Caco-2 (cell line): Measurements from ENCODE around the gene JPH2. TPM values are rescaled to one million over a fixed set of nuclear protein-coding genes. Genes with fewer than 3 reads are reported as not detected.

Experiments used
- BruUV-seq: library from RNA; stranded (reverse); fragments of 400-500 nt; replicated peaks from 2 replicates; lab custom pipeline; 2021; lab: Mats Ljungman, UMichigan
- CTCF ChIA-PET: fragments of 300-600 bp; sonication (Branson Sonifier 250); formaldehyde crosslinking; loops from one replicate; lab custom pipeline; 2022; ENCODE audit warnings: antibody characterized with exemption; lab: Charles Lee
- POLR2A ChIA-PET: fragments of 300-600 bp; sonication (Branson Sonifier 250); formaldehyde crosslinking; loops from one replicate; lab custom pipeline; 2022; ENCODE audit warnings: antibody characterized with exemption; lab: Charles Lee
- DNase-seq, 2 experiments: peaks; one replicate each; pipeline versions ENCODE4 v3.0.0 to v3.0.0-alpha.2; 2020 to 2022
- H3K27me3 ChIP-seq: replicated peaks from 2 replicates; pipeline ENCODE4 v1.6.0; 2011; ENCODE audit warnings: low read length; ENCODE audit not compliant: control insufficient read depth, insufficient read depth
- H3K36me3 ChIP-seq: 2 replicates; pipeline ENCODE4 v1.5.1; 2011; ENCODE audit warnings: low read length; ENCODE audit not compliant: control insufficient read depth, insufficient read depth
- H3K4me1 ChIP-seq: fragments of 250-450 bp; sonication (Bioruptor Pico); 2 replicates; pipeline ENCODE4 v1.5.1; 2020; ENCODE audit warnings: mild to moderate bottlenecking
- H3K4me3 ChIP-seq: 2 replicates; pipeline ENCODE4 v1.5.1; 2011; ENCODE audit warnings: low read depth, mild to moderate bottlenecking, control low read depth, low read length
- H3K9me3 ChIP-seq: fragments of 250-450 bp; sonication (Bioruptor Pico); 2 replicates; pipeline ENCODE4 v1.5.1; 2020; ENCODE audit warnings: mild to moderate bottlenecking, moderate library complexity
- H3K27ac Mint-ChIP-seq: one replicate; pipeline ENCODE4 v1.8.0; 2022; ENCODE audit warnings: mixed read lengths; ENCODE audit not compliant: unreplicated experiment
- H3K27me3 Mint-ChIP-seq: one replicate; pipeline ENCODE4 v1.8.0; 2022; ENCODE audit warnings: mixed read lengths; ENCODE audit not compliant: insufficient read depth, unreplicated experiment
- H3K36me3 Mint-ChIP-seq: one replicate; pipeline ENCODE4 v1.8.0; 2022; ENCODE audit warnings: mild to moderate bottlenecking, mixed read lengths; ENCODE audit not compliant: insufficient read depth, unreplicated experiment
- H3K4me1 Mint-ChIP-seq: one replicate; pipeline ENCODE4 v1.8.0; 2022; ENCODE audit warnings: low read depth, mixed read lengths; ENCODE audit not compliant: unreplicated experiment
- H3K4me3 Mint-ChIP-seq: one replicate; pipeline ENCODE4 v1.8.0; 2022; ENCODE audit warnings: mild to moderate bottlenecking, moderate library complexity, mixed read lengths; ENCODE audit not compliant: unreplicated experiment
- H3K9me3 Mint-ChIP-seq: one replicate; pipeline ENCODE4 v1.8.0; 2022; ENCODE audit warnings: mixed read lengths; ENCODE audit not compliant: unreplicated experiment
- intact Hi-C: fragments of 100-400 bp; cut with micrococcal nuclease; formaldehyde crosslinking; loops from one replicate; pipeline ENCODE4 v1.10.0; 2022; ENCODE audit not compliant: unreplicated experiment
- total RNA-seq: library from RNA; stranded (reverse); gene quantifications from 2 replicates; pipeline ENCODE4 v1.2.3, GENCODE V29; 2022
- TF ChIP-seq, protein P1 (sequence below), 2 experiments: fragments of 200-600 bp in 1 of 2; IDR thresholded peaks; 1 replicate in 1 of 2; 2 replicates in 1 of 2; pipeline versions ENCODE4 v1.5.1 to v1.8.0; 2011 to 2022; ENCODE audit warnings: antibody characterized with exemption in 1 of 2, control low read depth in 1 of 2, inconsistent platforms in 1 of 2, low read depth in 1 of 2, low read length in 1 of 2, mild to moderate bottlenecking in 1 of 2, moderate library complexity in 1 of 2; ENCODE audit not compliant: insufficient read depth in 1 of 2, severe bottlenecking in 1 of 2, unreplicated experiment in 1 of 2

JPH2 gene
- total RNA-seq, 1 experiment from 2014 or later = 10.5 TPM

DNA sequence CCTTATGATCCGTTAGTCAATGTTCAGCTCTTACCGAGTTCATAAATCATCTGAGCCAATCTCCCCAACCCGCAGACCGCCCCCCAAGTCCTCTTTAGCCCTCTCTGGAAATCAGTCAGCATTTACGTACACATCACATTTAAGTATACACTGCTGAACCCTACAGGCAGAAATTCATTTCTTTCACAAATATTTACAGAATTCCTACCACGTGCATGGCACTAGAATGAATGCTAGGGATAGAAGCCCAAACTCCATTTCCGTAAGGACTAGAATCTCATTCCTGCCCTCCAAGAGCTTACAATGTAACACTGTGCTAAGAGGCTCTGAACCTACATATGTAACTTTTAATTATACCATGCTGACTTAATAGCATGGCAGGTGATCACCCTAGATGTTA is 21.8 kb upstream of the JPH2 start:
- Mint-ChIP-seq H3K9me3 (no peaks in the 10 kb centered on the region), H3K4me3 (peak overlapping the region; percentile 95), H3K36me3 (peaks cover 73% of the 10 kb centered on the region), H3K4me1 (peaks cover 30% of the 10 kb centered on the region), H3K27me3 (no peaks in the 10 kb centered on the region), H3K27ac (peak overlapping the region; percentile 96)
- H3K9me3 ChIP-seq = no peaks in the 10 kb centered on the region
- ChIA-PET POLR2A (interaction anchor here (0.8 kb wide), 1 partner anchor 20 kb away, joined by 5 read pairs; no protein-coding TSS in a partner anchor), CTCF (interaction anchor here (0.6 to 2.4 kb wide), 4 partner anchors 13 to 263 kb away, joined by 6 to 14 read pairs (median 10); no protein-coding TSS in a partner anchor)
- intact Hi-C loops = no loop called here
- H3K27me3 ChIP-seq = no peaks in the 10 kb centered on the region
- peak in 1 of 2 experiments; percentile 51 for DNase-seq
- peaks cover 6% of the 10 kb centered on the region for H3K36me3 ChIP-seq
- TF ChIP-seq, protein P1, sequence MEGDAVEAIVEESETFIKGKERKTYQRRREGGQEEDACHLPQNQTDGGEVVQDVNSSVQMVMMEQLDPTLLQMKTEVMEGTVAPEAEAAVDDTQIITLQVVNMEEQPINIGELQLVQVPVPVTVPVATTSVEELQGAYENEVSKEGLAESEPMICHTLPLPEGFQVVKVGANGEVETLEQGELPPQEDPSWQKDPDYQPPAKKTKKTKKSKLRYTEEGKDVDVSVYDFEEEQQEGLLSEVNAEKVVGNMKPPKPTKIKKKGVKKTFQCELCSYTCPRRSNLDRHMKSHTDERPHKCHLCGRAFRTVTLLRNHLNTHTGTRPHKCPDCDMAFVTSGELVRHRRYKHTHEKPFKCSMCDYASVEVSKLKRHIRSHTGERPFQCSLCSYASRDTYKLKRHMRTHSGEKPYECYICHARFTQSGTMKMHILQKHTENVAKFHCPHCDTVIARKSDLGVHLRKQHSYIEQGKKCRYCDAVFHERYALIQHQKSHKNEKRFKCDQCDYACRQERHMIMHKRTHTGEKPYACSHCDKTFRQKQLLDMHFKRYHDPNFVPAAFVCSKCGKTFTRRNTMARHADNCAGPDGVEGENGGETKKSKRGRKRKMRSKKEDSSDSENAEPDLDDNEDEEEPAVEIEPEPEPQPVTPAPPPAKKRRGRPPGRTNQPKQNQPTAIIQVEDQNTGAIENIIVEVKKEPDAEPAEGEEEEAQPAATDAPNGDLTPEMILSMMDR (IDR thresholded peaks at IDR 0.05; ENCODE audit: insufficient read depth in 1 of 2, low read depth in 1 of 2, low read length in 1 of 2, severe bottlenecking in 1 of 2, unreplicated experiment in 1 of 2) = peak in 1 of 2 experiments; percentile 9
- H3K4me1 ChIP-seq = peaks cover 28% of the 10 kb centered on the region
- no TSS peak for BruUV-seq
- H3K4me3 ChIP-seq = peak overlapping the region; percentile 74

DNA sequence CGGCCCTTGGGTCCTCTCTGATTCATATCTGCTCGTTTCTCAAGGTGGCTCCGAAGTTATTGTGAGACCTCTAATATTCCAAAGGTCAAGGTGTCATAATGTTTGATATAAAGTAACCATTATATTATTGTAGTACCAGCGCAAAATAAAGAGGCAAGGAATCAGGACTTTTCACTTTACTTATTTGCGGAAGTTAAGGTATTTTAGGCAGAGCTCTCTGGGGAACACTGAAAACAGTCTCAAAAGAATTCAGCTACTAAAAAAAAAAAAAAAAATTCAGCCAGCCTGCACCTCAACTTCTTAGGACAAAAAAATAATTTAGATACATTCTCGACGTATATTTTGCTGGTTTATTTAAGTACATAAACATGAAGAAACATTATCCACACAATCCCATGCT is 21.2 kb upstream of the JPH2 start:
- intact Hi-C loops = no loop called here
- POLR2A ChIA-PET = interaction anchor here (0.6 to 0.8 kb wide), 3 partner anchors 19 to 268 kb away, joined by 3 to 5 read pairs (median 3); partner anchors contain the start of gene TTPAL
- TF ChIP-seq, protein P1 (IDR thresholded peaks at IDR 0.05; ENCODE audit: insufficient read depth in 1 of 2, low read depth in 1 of 2, low read length in 1 of 2, severe bottlenecking in 1 of 2, unreplicated experiment in 1 of 2) = no peak
- H3K4me3 ChIP-seq = peak overlapping the region; percentile 74
- H3K9me3 ChIP-seq = no peaks in the 10 kb centered on the region
- peak overlapping the region; percentile 96 for H3K27ac Mint-ChIP-seq
- no peaks in the 10 kb centered on the region for H3K27me3 Mint-ChIP-seq
- peaks cover 6% of the 10 kb centered on the region for H3K36me3 ChIP-seq
- H3K4me1 ChIP-seq = peaks cover 28% of the 10 kb centered on the region
- H3K9me3 Mint-ChIP-seq = no peaks in the 10 kb centered on the region
- no peak for DNase-seq
- CTCF ChIA-PET = interaction anchor here (0.6 to 2.0 kb wide), 4 partner anchors 12 to 679 kb away, joined by 4 to 9 read pairs (median 6); no protein-coding TSS in a partner anchor
- H3K4me3 Mint-ChIP-seq = peak overlapping the region; percentile 95
- no peaks in the 10 kb centered on the region for H3K27me3 ChIP-seq
- peaks cover 79% of the 10 kb centered on the region for H3K36me3 Mint-ChIP-seq
- no TSS peak for BruUV-seq
- H3K4me1 Mint-ChIP-seq = peaks cover 35% of the 10 kb centered on the region

DNA sequence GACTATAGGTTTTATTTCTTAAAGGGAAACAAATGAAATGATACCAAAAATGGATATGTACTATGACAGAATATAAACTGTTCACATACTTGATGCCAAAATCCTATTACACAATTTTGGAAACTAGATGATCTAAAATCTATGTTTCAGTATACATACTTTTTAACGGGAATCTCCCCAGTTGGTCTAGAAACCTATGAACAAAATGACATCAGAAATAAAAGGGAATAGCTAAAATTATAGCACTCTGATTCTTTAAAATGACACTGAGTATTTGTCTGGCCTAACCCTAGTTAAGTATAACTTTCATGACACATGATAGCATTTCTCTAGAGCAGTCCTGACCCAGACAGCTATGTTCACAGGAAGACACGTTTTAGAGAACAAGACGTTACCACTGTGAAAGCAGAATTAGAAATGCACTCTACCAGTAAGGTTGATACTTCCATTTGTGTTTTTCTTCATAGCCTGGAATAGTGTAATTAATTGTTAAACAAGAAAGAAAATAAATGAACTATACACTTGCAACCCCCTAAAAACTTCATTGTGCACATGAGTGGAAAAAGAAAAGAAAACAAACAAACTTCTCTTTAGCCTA is 20.2 kb upstream of the JPH2 start:
- Histone ChIP-seq H3K36me3 (peaks cover 6% of the 10 kb centered on the region), H3K4me3 (no peak overlapping the region), H3K4me1 (peaks cover 28% of the 10 kb centered on the region), H3K9me3 (no peaks in the 10 kb centered on the region), H3K27me3 (no peaks in the 10 kb centered on the region)
- Mint-ChIP-seq H3K9me3 (no peaks in the 10 kb centered on the region), H3K4me3 (peak overlapping the region; percentile 95), H3K4me1 (peaks cover 35% of the 10 kb centered on the region), H3K27me3 (no peaks in the 10 kb centered on the region), H3K27ac (peak overlapping the region; percentile 96), H3K36me3 (peaks cover 88% of the 10 kb centered on the region)
- DNase-seq = no peak
- no TSS peak for BruUV-seq
- ChIA-PET CTCF (no interaction called here), POLR2A (no interaction called here)
- TF ChIP-seq, protein P1 (IDR thresholded peaks at IDR 0.05; ENCODE audit: insufficient read depth in 1 of 2, low read depth in 1 of 2, low read length in 1 of 2, severe bottlenecking in 1 of 2, unreplicated experiment in 1 of 2) = no peak
- intact Hi-C loops = no loop called here
